NCI-H2029 treated with DMSO at 0.1 percent for 48 hours (cell line): ENCODE measurements around the gene CWC15.
"Not testable (repeated sequence)": the region's sequence is repeated elsewhere in the genome, so short reads cannot be mapped to it uniquely, and the experiment has no call there.

Experiments
- DNase-seq: peaks from one replicate; lab custom pipeline; 2025; lab: John Stamatoyannopoulos, UW

The CWC15 gene

DNA sequence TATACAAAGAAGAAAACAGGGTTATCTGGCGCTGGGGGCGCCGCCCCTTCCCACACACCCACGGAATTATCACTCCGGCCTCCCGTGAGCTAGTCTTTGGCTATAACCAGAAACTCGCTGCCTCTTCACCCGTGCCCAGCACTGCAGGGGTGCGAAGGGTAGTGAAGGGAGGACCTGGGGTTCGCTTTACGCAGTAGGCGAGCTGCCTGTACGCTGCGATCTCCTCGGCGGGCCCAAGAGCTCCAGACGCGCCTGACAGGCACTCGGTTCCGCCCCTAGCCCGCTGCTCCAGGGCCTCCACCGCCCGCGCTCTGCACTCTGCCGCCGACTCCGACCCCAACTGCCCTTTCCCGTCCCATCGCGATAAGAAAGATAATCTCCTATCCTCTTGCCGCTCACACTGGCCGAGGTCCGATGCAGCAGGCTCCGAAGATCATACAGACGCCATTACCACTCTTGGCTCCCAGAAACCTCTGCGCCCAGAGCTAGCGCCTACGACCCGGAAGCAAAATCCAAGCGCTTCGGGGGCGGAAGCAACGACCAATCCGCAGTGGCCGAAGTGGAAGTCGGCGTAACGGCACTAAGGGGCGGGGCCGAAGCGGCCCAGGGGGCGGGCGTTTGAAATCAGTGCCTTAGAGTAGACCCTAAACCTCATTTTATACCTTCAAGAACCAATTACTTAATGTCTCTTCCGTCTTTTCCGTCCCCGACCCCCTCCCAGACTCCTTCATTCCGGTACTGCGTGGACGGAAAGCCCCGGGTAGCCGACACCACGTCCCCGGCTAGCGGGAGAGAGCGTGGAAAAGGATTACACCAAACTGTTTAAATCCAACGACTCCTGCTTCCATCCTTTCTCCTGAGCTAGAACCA, at the start of gene CWC15, which contains the start of gene KDM4D:
CWC15 (minus strand) TSS at position 458 of the 870 bp plus-strand sequence. CDS start 1,371 bp downstream, outside the sequence.
KDM4D (plus strand) TSS at position 611 of the 870 bp plus-strand sequence. CDS start 23,664 bp downstream, outside the sequence.
- peak; percentile 87 for DNase-seq

DNA sequence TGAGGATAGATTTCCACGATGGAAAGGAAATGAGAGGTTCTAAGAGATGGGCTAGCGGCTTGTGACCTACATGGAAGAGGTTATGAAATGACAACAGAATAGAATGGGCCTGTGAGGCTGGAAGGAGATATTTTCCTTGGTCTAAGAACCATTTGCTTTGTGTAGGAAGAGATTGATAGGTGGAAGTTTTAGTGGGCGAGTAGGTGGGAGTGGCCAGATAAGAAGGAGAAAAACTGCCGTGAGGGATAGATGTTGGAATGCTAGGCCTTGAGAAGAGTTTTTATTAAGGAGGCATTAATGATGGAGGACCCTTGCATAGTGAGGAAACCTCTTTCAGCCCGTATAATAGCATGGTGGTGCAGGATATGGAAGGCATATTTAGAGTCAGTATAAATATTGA, 48.1 kb upstream of the CWC15 start:
- DNase-seq: not testable (repeated sequence)

DNA sequence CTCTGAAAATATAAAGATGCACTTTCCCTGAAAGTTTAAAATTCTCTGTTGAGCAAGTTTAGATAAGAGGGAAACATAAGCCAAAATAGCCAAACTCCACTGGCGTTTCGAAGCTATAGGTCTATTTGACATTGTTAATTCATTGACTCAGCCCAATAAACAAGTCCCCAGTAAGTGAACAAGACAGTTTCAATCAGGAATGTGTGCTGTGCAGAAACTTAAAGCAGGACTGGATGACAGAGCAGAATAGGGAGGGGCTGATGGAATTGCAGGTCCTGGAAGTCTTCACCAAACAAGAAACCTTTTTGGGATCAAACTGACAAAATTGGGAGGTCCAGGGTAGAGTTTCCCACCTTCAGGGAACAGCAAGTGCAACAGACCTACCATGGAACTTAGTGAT, 42.8 kb upstream of the CWC15 start:
- DNase-seq: no peak

DNA sequence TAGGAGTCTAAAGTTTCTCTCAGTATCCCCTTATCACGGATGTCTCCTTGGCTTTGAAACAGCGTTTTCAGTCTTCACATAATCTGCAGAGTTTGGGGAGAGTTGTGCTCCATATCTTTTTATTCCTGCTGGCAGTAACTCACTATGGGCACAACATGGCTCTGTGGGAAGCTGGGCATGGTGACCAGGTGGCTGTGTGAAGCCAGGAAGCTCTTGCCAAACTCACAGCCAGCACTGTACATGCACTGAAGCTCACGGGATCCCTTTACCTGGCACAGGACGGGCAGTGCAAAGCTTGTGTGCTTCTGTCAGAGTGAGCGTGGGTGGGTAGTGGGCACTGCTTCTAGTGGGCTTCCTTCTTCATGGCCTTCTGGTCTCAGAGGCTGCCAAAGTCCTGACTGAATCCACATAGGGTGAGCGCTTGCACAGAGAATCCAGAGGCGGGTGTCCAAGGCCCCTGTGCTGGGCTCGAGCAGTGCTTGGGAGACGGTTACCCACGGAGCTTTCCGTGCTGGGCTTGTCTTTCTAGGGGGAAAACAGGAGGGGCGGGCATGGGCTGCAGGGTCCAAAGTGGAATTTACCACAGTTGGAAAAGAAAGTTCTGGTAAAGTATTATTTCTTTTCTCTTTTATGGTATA, 40.9 kb upstream of the CWC15 start:
- DNase-seq: no peak

DNA sequence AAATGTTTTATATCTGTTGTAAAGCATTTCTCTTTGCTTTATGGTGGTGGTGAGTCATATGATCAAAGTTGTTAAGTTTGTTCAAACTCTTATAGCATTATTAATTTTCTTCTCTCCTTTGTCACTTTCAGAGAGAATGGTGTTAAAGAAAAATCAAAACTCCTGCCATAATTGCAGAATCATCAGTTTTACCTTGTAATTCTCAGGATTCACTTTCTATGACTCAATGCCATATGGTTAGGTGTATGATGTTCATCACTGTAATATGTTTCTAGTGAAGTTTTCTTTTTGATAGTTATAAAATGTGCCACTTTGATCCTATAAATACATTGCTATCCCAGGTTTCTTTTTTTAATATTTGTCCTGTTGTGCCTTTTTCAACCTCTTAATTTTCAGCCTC, 38.0 kb upstream of the CWC15 start:
- no peak for DNase-seq

DNA sequence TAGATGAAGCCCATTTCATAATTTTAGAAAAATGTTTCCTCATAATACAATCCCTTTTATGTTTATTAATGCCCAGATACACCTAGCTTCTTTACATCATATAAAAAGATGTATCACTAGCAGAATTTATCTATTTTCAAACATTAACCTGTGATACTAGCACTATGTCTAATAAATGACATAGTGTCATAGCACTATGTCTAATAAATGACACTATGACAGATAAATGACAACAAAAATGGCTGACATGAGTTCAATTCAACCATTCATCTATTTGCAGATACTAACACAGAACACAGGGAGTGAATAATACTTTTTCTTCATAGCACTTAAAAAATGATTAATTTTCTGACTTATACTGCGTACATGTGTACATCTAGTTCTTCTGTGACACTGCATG, 32.3 kb upstream of the CWC15 start:
- DNase-seq: no peak

DNA sequence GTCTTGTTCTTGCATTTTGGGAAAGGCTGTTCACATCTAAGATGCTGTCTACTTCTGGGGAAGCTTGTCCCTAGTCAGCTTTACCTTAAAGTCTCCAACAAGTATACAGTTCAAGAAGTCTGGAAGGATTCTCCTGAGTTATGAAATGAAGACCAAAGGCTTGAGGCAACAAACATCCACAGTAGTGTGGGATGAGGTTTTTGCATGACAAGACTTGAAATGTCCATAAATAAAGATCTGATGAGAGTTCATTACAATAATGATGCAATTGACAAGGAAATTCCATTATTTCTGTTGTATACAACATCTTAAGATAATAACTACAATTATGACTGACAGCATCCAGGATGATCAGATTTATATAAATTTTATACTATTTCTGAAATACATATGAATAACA, 30.4 kb upstream of the CWC15 start:
- DNase-seq: no peak

DNA sequence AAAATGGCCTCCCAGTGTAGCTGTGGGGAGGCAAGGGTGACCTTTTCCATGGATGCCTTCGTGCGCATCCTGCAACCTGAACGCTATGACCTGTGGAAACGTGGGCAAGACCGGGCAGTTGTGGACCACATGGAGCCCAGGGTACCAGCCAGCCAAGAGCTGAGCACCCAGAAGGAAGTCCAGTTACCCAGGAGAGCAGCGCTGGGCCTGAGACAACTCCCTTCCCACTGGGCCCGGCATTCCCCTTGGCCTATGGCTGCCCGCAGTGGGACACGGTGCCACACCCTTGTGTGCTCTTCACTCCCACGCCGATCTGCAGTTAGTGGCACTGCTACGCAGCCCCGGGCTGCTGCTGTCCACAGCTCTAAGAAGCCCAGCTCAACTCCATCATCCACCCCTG, 24.9 kb upstream of the CWC15 start:
- DNase-seq: no peak

DNA sequence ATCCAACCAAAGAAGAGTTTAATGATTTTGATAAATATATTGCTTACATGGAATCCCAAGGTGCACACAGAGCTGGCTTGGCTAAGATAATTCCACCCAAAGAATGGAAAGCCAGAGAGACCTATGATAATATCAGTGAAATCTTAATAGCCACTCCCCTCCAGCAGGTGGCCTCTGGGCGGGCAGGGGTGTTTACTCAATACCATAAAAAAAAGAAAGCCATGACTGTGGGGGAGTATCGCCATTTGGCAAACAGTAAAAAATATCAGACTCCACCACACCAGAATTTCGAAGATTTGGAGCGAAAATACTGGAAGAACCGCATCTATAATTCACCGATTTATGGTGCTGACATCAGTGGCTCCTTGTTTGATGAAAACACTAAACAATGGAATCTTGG, 24.1 kb upstream of the CWC15 start:
- DNase-seq: no peak

DNA sequence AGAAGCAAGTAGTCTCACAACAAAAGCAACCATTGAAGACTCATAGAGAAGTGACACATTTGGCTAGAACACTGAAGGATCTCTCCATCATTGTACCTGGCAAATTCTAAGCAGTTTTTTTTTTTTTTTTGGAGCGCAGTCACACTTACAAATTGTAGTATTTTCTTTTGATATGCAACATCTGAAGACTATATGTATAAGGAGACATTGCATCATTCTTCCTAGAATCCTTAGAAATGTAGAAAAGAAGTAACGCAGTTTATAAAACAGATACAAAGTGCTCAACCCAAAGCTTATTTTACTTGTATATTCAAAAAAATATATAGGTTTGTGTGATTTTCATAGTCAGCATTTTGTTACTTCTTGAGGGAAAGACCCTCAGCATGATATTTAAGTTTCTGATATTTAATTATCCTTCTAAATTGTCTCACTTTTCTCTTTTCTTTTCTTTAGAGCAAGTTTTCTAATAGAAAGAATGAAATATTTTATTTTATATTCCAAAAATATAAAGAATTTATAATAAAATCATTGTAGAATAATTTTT, 20.1 kb upstream of the CWC15 start:
- no peak for DNase-seq

DNA sequence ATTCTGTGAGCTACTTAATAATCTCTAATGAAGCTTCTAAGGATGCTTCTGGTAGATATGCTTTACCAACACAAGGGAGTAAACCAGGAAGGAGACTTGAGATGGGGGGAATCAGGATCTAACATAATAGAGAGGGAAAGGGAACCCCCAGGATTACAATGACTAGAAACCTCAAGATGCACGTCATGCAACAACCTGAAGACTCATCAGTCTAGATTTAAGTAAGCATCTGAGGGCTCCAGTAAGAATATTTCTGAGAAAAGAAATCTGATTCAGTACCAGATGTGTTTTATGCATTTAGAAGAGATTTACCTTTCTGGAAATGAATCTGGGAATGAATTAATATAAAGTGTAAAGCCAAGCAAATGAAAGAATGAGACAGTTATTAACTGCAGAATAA, 15.4 kb upstream of the CWC15 start:
- no peak for DNase-seq

DNA sequence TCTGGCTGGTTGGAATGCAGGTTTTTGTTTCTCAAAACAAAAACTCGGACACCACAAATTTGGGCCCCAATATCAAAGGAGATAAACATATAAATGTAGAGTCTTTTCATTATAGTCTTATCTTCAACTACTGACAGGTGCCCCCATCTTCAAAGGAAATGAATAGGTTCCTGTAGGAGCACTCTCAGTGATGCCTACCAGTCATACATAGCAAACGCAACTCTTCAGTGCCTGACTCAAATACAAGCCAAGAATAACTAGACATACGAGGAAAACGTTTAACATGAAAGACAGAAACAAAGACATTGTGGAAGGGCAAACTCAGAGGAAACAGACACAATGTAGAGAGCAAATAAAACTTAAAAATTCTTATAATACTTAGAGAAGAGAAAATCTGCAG, 14.0 kb upstream of the CWC15 start:
- no peak for DNase-seq

DNA sequence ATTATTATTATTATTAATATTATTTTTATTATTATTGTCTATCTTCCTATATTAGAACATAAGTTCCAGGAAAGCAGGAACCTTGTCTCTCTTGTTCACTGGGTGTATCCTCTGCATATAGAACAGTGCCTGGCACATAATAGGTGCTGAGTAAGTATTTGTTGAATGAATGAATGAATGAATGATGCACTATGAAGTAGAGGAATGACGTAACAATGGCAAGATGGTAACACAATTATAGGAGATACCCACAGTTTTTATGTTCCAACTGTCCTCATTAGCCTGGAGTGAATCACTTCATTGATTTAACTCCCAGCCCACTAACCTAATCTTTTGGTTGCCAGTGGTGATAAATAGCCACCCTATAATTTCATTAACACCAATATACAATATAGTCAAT, 2.2 kb upstream of the CWC15 start:
- no peak for DNase-seq

DNA sequence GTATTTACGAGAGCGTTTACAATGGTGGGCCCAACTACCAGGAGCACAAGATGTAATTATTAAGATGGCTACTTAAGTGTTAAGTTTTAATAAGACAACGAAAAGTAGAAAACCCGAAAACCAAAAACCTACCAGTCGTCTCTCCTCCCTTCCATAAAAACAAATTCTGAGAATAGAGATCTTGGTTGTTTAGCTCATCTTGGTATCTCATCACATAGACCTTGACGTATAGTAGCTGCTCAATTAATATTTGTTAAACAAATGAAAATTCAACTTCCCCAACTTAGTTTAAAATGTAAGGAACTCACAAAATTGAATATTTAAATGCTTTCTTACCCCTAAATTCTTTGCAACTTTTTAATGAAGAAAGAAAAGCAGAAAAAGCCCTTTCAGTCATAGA, 822 bp upstream of the CWC15 start:
- no peak for DNase-seq

DNA sequence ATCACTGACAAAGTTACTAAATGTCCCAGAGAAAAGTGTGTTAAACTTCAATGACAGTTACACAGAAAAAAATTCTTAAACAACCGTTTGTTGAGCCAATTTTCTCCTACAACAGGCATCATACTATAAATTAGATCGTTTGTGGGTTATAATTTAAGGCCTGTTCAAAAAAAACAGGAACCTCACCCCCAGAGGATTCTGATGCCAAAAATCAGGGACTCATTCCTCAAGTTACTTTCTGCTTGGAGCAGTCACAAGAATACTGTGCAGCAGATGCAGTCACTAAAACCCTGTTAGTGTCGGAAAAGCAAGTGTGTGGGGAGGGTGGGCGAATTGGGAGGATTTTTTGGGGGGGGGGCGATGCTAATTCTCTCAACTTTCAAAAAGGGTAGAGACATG, 657 bp downstream of the CWC15 start:
- no peak for DNase-seq

DNA sequence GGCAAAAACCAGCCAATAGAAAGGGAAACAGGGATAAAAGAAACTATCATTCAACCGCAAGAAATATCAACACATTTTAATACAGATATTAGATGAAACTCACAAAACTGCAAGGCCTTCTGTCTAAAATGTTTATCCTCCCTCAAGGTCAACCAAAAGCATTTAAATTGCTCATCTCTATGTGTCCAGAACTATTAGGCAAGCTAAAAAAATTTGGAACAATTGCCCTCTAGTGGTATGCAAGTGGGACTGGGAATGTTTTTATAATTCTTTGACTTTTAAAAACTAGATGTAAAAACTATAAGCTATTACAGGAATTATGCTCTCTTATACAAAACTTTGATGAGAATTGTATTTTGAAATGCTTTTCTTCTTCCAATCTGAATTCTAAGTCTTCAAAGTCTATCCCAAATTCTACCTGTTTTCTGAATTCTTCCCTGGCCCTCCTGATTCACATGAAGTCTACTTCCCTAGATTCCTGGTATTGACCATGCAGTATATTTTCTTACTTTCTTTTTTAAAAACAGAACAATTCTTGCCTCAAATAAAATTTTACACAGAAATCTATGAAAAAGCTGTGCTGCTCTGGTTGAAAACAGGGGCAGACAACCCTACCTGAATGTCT, 4.9 kb downstream of the CWC15 start:
- DNase-seq: no peak

DNA sequence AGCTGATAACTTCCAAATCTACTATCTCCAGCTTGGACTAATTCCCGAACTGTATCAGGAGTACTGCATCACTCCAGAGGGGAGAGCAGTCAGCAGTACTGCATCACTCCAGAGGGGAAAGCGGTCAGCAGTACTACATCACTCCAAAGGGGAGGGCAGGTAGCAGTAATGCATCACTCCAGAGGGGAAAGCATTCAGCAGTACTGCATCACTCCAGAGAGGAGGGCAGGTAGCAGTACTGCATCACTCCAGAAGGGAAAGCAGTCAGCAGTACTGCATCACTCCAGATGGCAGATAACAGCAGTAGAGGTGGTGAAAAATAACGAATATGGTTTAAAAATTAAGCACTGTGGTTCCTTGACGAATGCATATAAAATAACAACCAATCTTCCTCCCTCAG, 8.4 kb downstream of the CWC15 start:
- no peak for DNase-seq

DNA sequence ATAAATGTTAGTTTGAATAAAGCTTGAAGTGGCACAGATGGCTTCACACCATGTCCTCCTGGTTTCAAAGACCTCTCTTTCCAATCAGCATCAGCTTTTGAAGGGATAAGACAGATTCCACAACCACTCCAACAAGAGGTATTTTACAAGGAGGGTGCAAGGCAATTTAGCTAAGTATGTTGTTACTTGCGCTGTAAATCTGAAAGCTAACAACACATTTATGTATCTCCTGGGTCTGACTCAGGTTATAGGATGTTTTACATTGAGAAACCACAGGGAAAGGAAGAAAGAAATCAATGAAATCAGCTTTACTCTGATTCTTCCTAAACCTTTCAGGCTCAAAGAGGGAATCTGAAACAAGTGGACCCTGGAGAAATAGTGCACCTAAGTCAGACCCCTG, 12.1 kb downstream of the CWC15 start:
- no peak for DNase-seq

DNA sequence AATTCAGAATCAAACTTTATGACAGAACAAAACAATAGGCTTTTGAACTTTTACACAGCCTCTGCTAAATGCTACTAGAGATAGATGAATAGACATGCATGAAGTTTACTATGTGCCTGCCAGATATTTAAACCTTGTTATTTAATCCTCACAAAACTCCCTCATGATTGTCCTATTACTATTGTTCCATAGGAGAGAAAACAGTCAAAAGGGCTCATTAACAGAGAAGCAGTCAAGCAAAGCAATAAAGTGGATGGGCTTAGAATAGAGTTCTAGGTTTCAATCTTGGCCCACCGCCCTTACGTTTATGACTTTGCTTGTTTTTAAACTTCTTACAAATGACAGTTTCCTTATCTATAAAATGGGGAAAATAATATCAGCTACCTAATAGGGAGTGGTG, 12.9 kb downstream of the CWC15 start:
- DNase-seq: no peak

DNA sequence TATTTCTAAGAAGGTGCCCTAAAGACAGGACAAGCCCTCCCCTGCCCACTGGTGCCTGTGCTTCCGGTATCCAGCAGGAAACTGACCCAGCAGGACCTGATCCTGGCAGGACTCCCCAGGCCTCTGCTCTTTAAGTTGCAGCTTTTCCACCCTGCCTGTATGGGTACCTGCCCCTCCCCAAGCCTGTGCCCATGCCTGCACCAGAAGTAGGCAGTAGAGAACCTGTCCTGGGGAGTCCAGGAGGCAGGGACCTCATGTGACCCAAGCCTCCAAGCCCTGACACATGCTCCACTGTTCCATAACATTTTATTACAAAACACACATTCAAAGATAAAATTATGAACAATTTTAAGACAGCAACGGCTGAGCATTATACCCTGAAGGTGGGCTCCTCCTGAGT, 14.2 kb downstream of the CWC15 start:
- DNase-seq: no peak

DNA sequence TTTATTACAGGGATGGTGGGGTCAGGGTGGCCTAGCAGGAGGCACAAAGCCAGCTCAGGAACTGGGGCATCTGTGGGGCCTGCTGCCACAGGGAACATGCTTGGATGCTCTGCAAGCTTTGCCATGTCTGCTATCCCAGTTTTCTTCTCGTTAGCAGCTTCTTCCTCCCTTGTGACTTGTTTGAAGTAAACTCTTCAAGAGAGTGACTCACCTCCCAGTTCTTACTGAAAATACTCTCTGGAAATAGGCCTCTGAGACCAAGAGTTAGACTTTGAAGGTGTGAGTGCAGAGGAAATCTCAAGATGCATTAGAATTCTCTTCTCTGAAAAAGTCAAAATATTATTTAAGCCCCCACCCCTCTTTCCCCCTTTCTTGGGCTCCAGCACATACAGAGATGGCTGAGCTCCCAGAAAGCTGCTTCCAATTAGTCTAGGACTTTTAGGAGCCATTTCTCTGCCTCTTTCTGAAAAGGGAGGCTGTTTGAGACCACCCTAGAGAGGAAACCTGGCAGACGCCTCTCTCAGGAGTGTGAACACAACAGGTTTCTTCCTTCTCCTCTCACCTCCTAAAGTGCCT, 15.1 kb downstream of the CWC15 start:
- no peak for DNase-seq

DNA sequence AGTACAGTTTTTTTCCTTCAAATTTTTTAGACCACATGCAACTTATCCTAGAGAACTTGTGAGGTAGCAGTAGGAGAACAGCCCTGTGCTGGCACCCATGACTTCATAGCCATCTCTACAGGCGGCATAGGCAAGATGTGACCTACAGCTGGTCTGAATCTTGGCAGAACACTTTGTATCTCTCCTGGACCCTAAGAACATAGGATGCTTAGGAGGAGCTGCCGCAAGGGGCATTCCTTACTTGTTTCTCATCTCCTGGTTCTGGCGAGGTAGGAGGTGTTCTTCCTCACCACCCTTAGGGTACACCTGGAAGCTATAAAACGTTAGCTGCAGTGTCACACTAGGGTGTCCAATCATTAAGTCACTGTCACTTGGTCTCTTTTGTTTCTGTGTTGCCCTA, 16.4 kb downstream of the CWC15 start:
- DNase-seq: no peak
